ENCODE measurements around the gene TIMP2. TPM values are rescaled to one million over a fixed set of nuclear protein-coding genes. Genes with fewer than 3 reads are reported as not detected.
"Not testable (repeated sequence)": the region's sequence is repeated elsewhere in the genome, so short reads cannot be mapped to it uniquely, and the experiment has no call there.

The TIMP2 gene
- total and polyA plus RNA-seq, 9 donors: 94.8 to 309 (median 201) TPM

GRCh38 chr17:78910497-78911284 is 14.5 kb downstream of the TIMP2 start:
- no peaks in the 10 kb centered on the region for H3K9me3 ChIP-seq (replicated peaks; ENCODE audit: control insufficient read depth, low read depth, low read length)
- peak; percentile 84 for DNase-seq
- H3K36me3 ChIP-seq (ENCODE audit: control insufficient read depth, insufficient read depth, low read length): no peaks in the 10 kb centered on the region
- H3K4me3 ChIP-seq (ENCODE audit: low read length): no peak overlapping the region
- H3K27me3 ChIP-seq (ENCODE audit: control insufficient read depth, insufficient read depth, low read length): no peaks in the 10 kb centered on the region
- H3K4me1 ChIP-seq (ENCODE audit: control insufficient read depth, insufficient read depth, low read length): peaks cover 21% of the 10 kb centered on the region
- WGBS (ENCODE audit: insufficient coverage): 86% methylated on average over 4 of the region's 11 CpGs
- peak overlapping the region; percentile 45 for H3K27ac ChIP-seq (ENCODE audit: low read length)

GRCh38 chr17:78908426-78908825 is 16.8 kb downstream of the TIMP2 start:
- peaks cover 26% of the 10 kb centered on the region for H3K4me1 ChIP-seq (ENCODE audit: control insufficient read depth, insufficient read depth, low read length)
- H3K4me3 ChIP-seq (ENCODE audit: low read length): no peak overlapping the region
- no peak overlapping the region for H3K27ac ChIP-seq (ENCODE audit: low read length)
- no peaks in the 10 kb centered on the region for H3K27me3 ChIP-seq (ENCODE audit: control insufficient read depth, insufficient read depth, low read length)
- no peak for DNase-seq
- H3K36me3 ChIP-seq (ENCODE audit: control insufficient read depth, insufficient read depth, low read length): peaks cover 9% of the 10 kb centered on the region
- WGBS (ENCODE audit: insufficient coverage): no CpG with 5 or more reads among the region's 4 CpGs
- H3K9me3 ChIP-seq (replicated peaks; ENCODE audit: control insufficient read depth, low read depth, low read length): no peaks in the 10 kb centered on the region

GRCh38 chr17:78905541-78905940 is 19.6 kb downstream of the TIMP2 start:
- Histone ChIP-seq H3K27ac (ENCODE audit: low read length) (no peak overlapping the region), H3K4me1 (ENCODE audit: control insufficient read depth, insufficient read depth, low read length) (peaks cover 20% of the 10 kb centered on the region), H3K27me3 (ENCODE audit: control insufficient read depth, insufficient read depth, low read length) (no peaks in the 10 kb centered on the region), H3K9me3 (replicated peaks; ENCODE audit: control insufficient read depth, low read depth, low read length) (no peaks in the 10 kb centered on the region), H3K36me3 (ENCODE audit: control insufficient read depth, insufficient read depth, low read length) (peaks cover 31% of the 10 kb centered on the region), H3K4me3 (ENCODE audit: low read length) (no peak overlapping the region)
- DNase-seq: no peak
- 70% methylated on average over 6 of the region's 7 CpGs for WGBS (ENCODE audit: insufficient coverage)

- no peak for DNase-seq
- H3K27ac ChIP-seq (ENCODE audit: low read length): no peak overlapping the region
- H3K4me1 ChIP-seq (ENCODE audit: control insufficient read depth, insufficient read depth, low read length): peaks cover 20% of the 10 kb centered on the region
- H3K9me3 ChIP-seq (replicated peaks; ENCODE audit: control insufficient read depth, low read depth, low read length): no peaks in the 10 kb centered on the region
- H3K4me3 ChIP-seq (ENCODE audit: low read length): no peak overlapping the region
- 86% methylated on average over 1 of the region's 6 CpGs for WGBS (ENCODE audit: insufficient coverage)
- peaks cover 32% of the 10 kb centered on the region for H3K36me3 ChIP-seq (ENCODE audit: control insufficient read depth, insufficient read depth, low read length)
- H3K27me3 ChIP-seq (ENCODE audit: control insufficient read depth, insufficient read depth, low read length): no peaks in the 10 kb centered on the region
Observed at GRCh38 chr17:78905116-78905515, 20.1 kb downstream of the TIMP2 start.

GRCh38 chr17:78904371-78904770 is 20.8 kb downstream of the TIMP2 start:
- Histone ChIP-seq H3K9me3 (replicated peaks; ENCODE audit: control insufficient read depth, low read depth, low read length) (no peaks in the 10 kb centered on the region), H3K36me3 (ENCODE audit: control insufficient read depth, insufficient read depth, low read length) (peaks cover 32% of the 10 kb centered on the region), H3K4me3 (ENCODE audit: low read length) (no peak overlapping the region), H3K27me3 (ENCODE audit: control insufficient read depth, insufficient read depth, low read length) (no peaks in the 10 kb centered on the region), H3K27ac (ENCODE audit: low read length) (no peak overlapping the region), H3K4me1 (ENCODE audit: control insufficient read depth, insufficient read depth, low read length) (peaks cover 24% of the 10 kb centered on the region)
- WGBS (ENCODE audit: insufficient coverage): 78% methylated on average over 5 of the region's 9 CpGs
- no peak for DNase-seq

GRCh38 chr17:78903101-78903779 is 21.9 kb downstream of the TIMP2 start, which contains the start of gene CEP295NL:
TSS of gene CEP295NL (minus strand) at chr17:78903201. CDS start at chr17:78901828, 1,373 bp downstream.
- peaks cover 34% of the 10 kb centered on the region for H3K36me3 ChIP-seq (ENCODE audit: control insufficient read depth, insufficient read depth, low read length)
- WGBS (ENCODE audit: insufficient coverage): 52% methylated on average over 17 of the region's 17 CpGs
- peaks cover 30% of the 10 kb centered on the region for H3K4me1 ChIP-seq (ENCODE audit: control insufficient read depth, insufficient read depth, low read length)
- no peaks in the 10 kb centered on the region for H3K27me3 ChIP-seq (ENCODE audit: control insufficient read depth, insufficient read depth, low read length)
- H3K9me3 ChIP-seq (replicated peaks; ENCODE audit: control insufficient read depth, low read depth, low read length): no peaks in the 10 kb centered on the region
- no peak within 1 kb of the TSS for H3K4me3 ChIP-seq (ENCODE audit: low read length)
- DNase-seq: no peak
- no peak within 1 kb of the TSS for H3K27ac ChIP-seq (ENCODE audit: low read length)

- H3K4me3 ChIP-seq (ENCODE audit: low read length); H3K9me3 ChIP-seq (replicated peaks; ENCODE audit: control insufficient read depth, low read depth, low read length); H3K27ac ChIP-seq (ENCODE audit: low read length); DNase-seq; H3K27me3 ChIP-seq (ENCODE audit: control insufficient read depth, insufficient read depth, low read length): not testable (repeated sequence)
- Histone ChIP-seq H3K4me1 (ENCODE audit: control insufficient read depth, insufficient read depth, low read length) (peaks cover 39% of the 10 kb centered on the region), H3K36me3 (ENCODE audit: control insufficient read depth, insufficient read depth, low read length) (peaks cover 37% of the 10 kb centered on the region)
- WGBS (ENCODE audit: insufficient coverage): 78% methylated on average over 8 of the region's 8 CpGs
Observed at GRCh38 chr17:78902231-78902630, 23.0 kb downstream of the TIMP2 start.

GRCh38 chr17:78901806-78902205 is 23.4 kb downstream of the TIMP2 start:
- Histone ChIP-seq H3K36me3 (ENCODE audit: control insufficient read depth, insufficient read depth, low read length) (peaks cover 37% of the 10 kb centered on the region), H3K4me3 (ENCODE audit: low read length) (no peak overlapping the region), H3K27ac (ENCODE audit: low read length) (no peak overlapping the region), H3K9me3 (replicated peaks; ENCODE audit: control insufficient read depth, low read depth, low read length) (no peaks in the 10 kb centered on the region), H3K27me3 (ENCODE audit: control insufficient read depth, insufficient read depth, low read length) (no peaks in the 10 kb centered on the region), H3K4me1 (ENCODE audit: control insufficient read depth, insufficient read depth, low read length) (peaks cover 44% of the 10 kb centered on the region)
- DNase-seq: no peak
- WGBS (ENCODE audit: insufficient coverage): 92% methylated on average over 5 of the region's 10 CpGs

- Histone ChIP-seq H3K36me3 (ENCODE audit: control insufficient read depth, insufficient read depth, low read length) (peaks cover 37% of the 10 kb centered on the region), H3K9me3 (replicated peaks; ENCODE audit: control insufficient read depth, low read depth, low read length) (no peaks in the 10 kb centered on the region), H3K27ac (ENCODE audit: low read length) (no peak overlapping the region), H3K4me3 (ENCODE audit: low read length) (no peak overlapping the region), H3K4me1 (ENCODE audit: control insufficient read depth, insufficient read depth, low read length) (peaks cover 54% of the 10 kb centered on the region), H3K27me3 (ENCODE audit: control insufficient read depth, insufficient read depth, low read length) (no peaks in the 10 kb centered on the region)
- no peak for DNase-seq
- 85% methylated on average over 29 of the region's 29 CpGs for WGBS (ENCODE audit: insufficient coverage)
Observed at GRCh38 chr17:78900816-78901215, 24.4 kb downstream of the TIMP2 start.
